GM12878 (cell line): ENCODE measurements around the gene ASAP2. TPM values are rescaled to one million over a fixed set of nuclear protein-coding genes. Genes with fewer than 3 reads are reported as not detected.

Experiments used
- ATAC-seq: fragments of 200-7000 bp; cut with Tn5 transposase; 3 replicates; pipeline ENCODE4 v1.9.1; 2020; ENCODE audit warnings: mild to moderate bottlenecking, moderate library complexity
- BruUV-seq: library from RNA; stranded (reverse); fragments of 400-500 nt; replicated peaks from 2 replicates; lab custom pipeline; 2021; lab: Mats Ljungman, UMichigan
- CTCF ChIA-PET: fragments of 300-600 bp; sonication (Branson Sonifier 250); formaldehyde crosslinking; extraction: SDS; loops from one replicate; lab custom pipeline; 2021; ENCODE audit warnings: inconsistent platforms; lab: Yijun Ruan, JAX
- POLR2A ChIA-PET: fragments of 350-600 bp; formaldehyde crosslinking; extraction: SDS; loops from one replicate; lab custom pipeline; 2021; ENCODE audit warnings: inconsistent platforms; lab: Charles Lee
- RAD21 ChIA-PET: fragments of 300-600 bp; sonication (Branson Sonifier 250); formaldehyde crosslinking; loops from one replicate; lab custom pipeline; 2023; ENCODE audit warnings: antibody characterized with exemption; ENCODE audit not compliant: unreplicated experiment; lab: Charles Lee
- SMC1A ChIA-PET: fragments of 300-600 bp; sonication (Branson Sonifier 250); formaldehyde crosslinking; loops from one replicate; lab custom pipeline; 2023; ENCODE audit not compliant: unreplicated experiment, uncharacterized antibody; lab: Charles Lee
- DNase-seq: peaks from one replicate; pipeline ENCODE4 v3.0.0-alpha.2; 2011; ENCODE audit warnings: low read depth, low spot score
- FAIRE-seq: peaks from 3 replicates; lab custom pipeline; 2011; peaks lifted over from hg19 to GRCh38; lab: Jason Lieb, UNC
- H2AFZ ChIP-seq: 2 replicates; pipeline ENCODE4 v1.6.0; 2011; ENCODE audit warnings: low read depth, low read length, control low read depth; ENCODE audit not compliant: control insufficient read depth
- H3K27ac ChIP-seq: 2 replicates; pipeline ENCODE4 v1.5.1; 2011; ENCODE audit warnings: control low read depth; ENCODE audit not compliant: control insufficient read depth, insufficient read depth
- H3K27me3 ChIP-seq, 2 experiments: replicated peaks in 1 of 2; 2 replicates each; pipeline versions ENCODE4 v1.6.0 to v1.6.1; 2011; ENCODE audit warnings: low read length in 1 of 2; ENCODE audit not compliant: control insufficient read depth in 2 of 2, insufficient read depth in 2 of 2
- H3K36me3 ChIP-seq, 2 experiments: 2 replicates each; pipeline ENCODE4 v1.5.1; 2011; ENCODE audit warnings: low read length in 1 of 2; ENCODE audit not compliant: control insufficient read depth in 2 of 2, insufficient read depth in 2 of 2
- H3K4me1 ChIP-seq: 2 replicates; pipeline ENCODE4 v1.6.1; 2011; ENCODE audit warnings: mild to moderate bottlenecking, low read length, moderate library complexity, mixed read lengths; ENCODE audit not compliant: control insufficient read depth, insufficient read depth
- H3K4me2 ChIP-seq: 2 replicates; pipeline ENCODE4 v1.6.0; 2011; ENCODE audit warnings: control low read depth; ENCODE audit not compliant: control insufficient read depth, insufficient read depth
- H3K4me3 ChIP-seq: fragments of 200-600 bp; sonication (generic); 2 replicates; pipeline ENCODE4 v1.5.1; 2016
- H3K79me2 ChIP-seq: 2 replicates; pipeline ENCODE4 v1.6.0; 2011; ENCODE audit warnings: low read length; ENCODE audit not compliant: control insufficient read depth, insufficient read depth
- H3K9ac ChIP-seq: 2 replicates; pipeline ENCODE4 v1.8.0; 2011; ENCODE audit warnings: low read length, control low read depth, mixed read lengths; ENCODE audit not compliant: control insufficient read depth, insufficient read depth
- H3K9me3 ChIP-seq: replicated peaks from 3 replicates; pipeline ENCODE4 v1.5.1; 2011; ENCODE audit warnings: mild to moderate bottlenecking, low read length; ENCODE audit not compliant: control insufficient read depth, insufficient read depth
- H4K20me1 ChIP-seq: 2 replicates; pipeline ENCODE4 v1.6.0; 2011; ENCODE audit not compliant: control insufficient read depth, insufficient read depth
- ATF7 ChIP-seq: fragments of 450-650 bp; IDR thresholded peaks from 2 replicates; pipeline ENCODE4 v1.6.1; 2016; ENCODE audit warnings: low read depth, mild to moderate bottlenecking
- BRCA1 ChIP-seq: IDR thresholded peaks from 2 replicates; pipeline ENCODE4 v1.6.1; 2011; ENCODE audit warnings: low read depth, low read length, improper control_type of control experiment
- DPF2 ChIP-seq: fragments of 450-650 bp; IDR thresholded peaks from 2 replicates; pipeline ENCODE4 v1.6.1; 2017; ENCODE audit warnings: mild to moderate bottlenecking
- ELK1 ChIP-seq: IDR thresholded peaks from 2 replicates; pipeline ENCODE4 v1.6.1; 2012; ENCODE audit warnings: low read depth, low read length, improper control_type of control experiment
- ETV6 ChIP-seq, 2 experiments: fragments of 450-650 bp in 1 of 2; IDR thresholded peaks in 1 of 2; conservative IDR thresholded peaks in 1 of 2; 2 replicates each; pipeline ENCODE4 v1.6.1; 2014; ENCODE audit warnings: antibody characterized with exemption in 1 of 2, borderline replicate concordance in 1 of 2, low read depth in 1 of 2, mild to moderate bottlenecking in 1 of 2, moderate library complexity in 1 of 2
- EZH2 ChIP-seq: IDR thresholded peaks from 2 replicates; pipeline ENCODE4 v1.6.1; 2012; ENCODE audit warnings: low read depth, mild to moderate bottlenecking, control low read depth, inconsistent platforms, low read length, borderline replicate concordance; ENCODE audit not compliant: control insufficient read depth
- KDM1A ChIP-seq: fragments of 200-600 bp; sonication (generic); IDR thresholded peaks from 2 replicates; pipeline ENCODE4 v1.6.1; 2016; ENCODE audit warnings: borderline replicate concordance
- NKRF ChIP-seq: fragments of 450-650 bp; conservative IDR thresholded peaks from 2 replicates; pipeline ENCODE4 v1.6.1; 2017; ENCODE audit warnings: mild to moderate bottlenecking, moderate library complexity
- PAX5 ChIP-seq: IDR thresholded peaks from 2 replicates; pipeline ENCODE4 v1.6.1; 2011; ENCODE audit warnings: low read depth, low read length, borderline replicate concordance
- POU2F2 ChIP-seq: IDR thresholded peaks from 3 replicates; pipeline ENCODE4 v1.6.1; 2011; ENCODE audit warnings: low read depth, mild to moderate bottlenecking, low read length, borderline replicate concordance
- RAD21 ChIP-seq: IDR thresholded peaks from 2 replicates; pipeline ENCODE4 v1.6.1; 2011; ENCODE audit warnings: mild to moderate bottlenecking, low read depth, low read length, moderate library complexity; ENCODE audit not compliant: insufficient read depth
- RCOR1 ChIP-seq: conservative IDR thresholded peaks from 2 replicates; pipeline ENCODE4 v1.6.1; 2012; ENCODE audit warnings: low read depth, low read length, improper control_type of control experiment
- RFX5 ChIP-seq: IDR thresholded peaks from 2 replicates; pipeline ENCODE4 v1.6.1; 2011; ENCODE audit warnings: low read depth, low read length, improper control_type of control experiment
- SRF ChIP-seq, 2 experiments: IDR thresholded peaks; 2 replicates each; pipeline ENCODE4 v1.6.1; 2011; ENCODE audit warnings: low read depth in 2 of 2, low read length in 2 of 2, mild to moderate bottlenecking in 1 of 2, moderate library complexity in 1 of 2
- TBL1XR1 ChIP-seq: IDR thresholded peaks from 2 replicates; pipeline ENCODE4 v1.6.1; 2012; ENCODE audit warnings: low read depth, low read length, improper control_type of control experiment
- ZBTB40 ChIP-seq: fragments of 450-650 bp; IDR thresholded peaks from 2 replicates; pipeline ENCODE4 v1.6.1; 2016; ENCODE audit warnings: mild to moderate bottlenecking, moderate library complexity, borderline replicate concordance
- WGBS: methylation state at CpG from one replicate; pipeline ENCODE4 v1.1.6; 2016; ENCODE audit warnings: low lambda C conversion rate; ENCODE audit not compliant: insufficient replicate concordance, insufficient coverage; ENCODE audit errors: missing lambda C conversion rate; 5-methylcytosine and 5-hydroxymethylcytosine counted together
- in situ Hi-C: fragments of 300-500 bp; cut with MboI; formaldehyde crosslinking; loops from 9 replicates; pipeline ENCODE4 v1.14.3; 2018; ENCODE audit warnings: mixed read lengths
- intact Hi-C: fragments of 100-400 bp; cut with micrococcal nuclease; formaldehyde crosslinking; loops from one replicate; pipeline ENCODE4 v1.14.2; 2022; ENCODE audit not compliant: unreplicated experiment
- polyA plus RNA-seq, 11 experiments: library from polyadenylated mRNA; depleted of rRNA in 4 of 11; unstranded in 6 of 11; stranded (reverse) in 5 of 11; fragments of >200 nt; fragmentation: Nextera tagmentation in 4 of 11; fragmentation: Illumina TruSeq in 1 of 11; extraction: Ambion mirVana in 4 of 11; extraction: Trizol in 1 of 11; gene quantifications; 1 replicate in 1 of 11; 2 replicates in 10 of 11; pipeline versions ENCODE4 v1.2.1 to v1.2.3, GENCODE V29; 2011 to 2016; ENCODE audit warnings: inconsistent platforms in 2 of 11, missing spikeins in 2 of 11, low read depth in 1 of 11
- total RNA-seq, 4 experiments: library from RNA; depleted of rRNA in 3 of 4; stranded (reverse); fragments of >200 nt in 3 of 4; fragmentation: Illumina TruSeq in 1 of 4; extraction: Trizol in 1 of 4; gene quantifications; 2 replicates each; pipeline versions ENCODE4 v1.2.1 to v1.2.3, GENCODE V29; 2013 to 2021

ASAP2 gene
- total and polyA plus RNA-seq, 10 of the 15 experiments (the other 5 are each of a cell fraction or from before 2014, with no cell fraction given), result 0.05 to 0.27 (median 0.07) TPM; not detected in 4

- H3K9ac ChIP-seq, result no peak overlapping the region
- ATAC-seq, result no peak
- no peak for FAIRE-seq
- no peaks in the 10 kb centered on the region for H3K4me1 ChIP-seq
- no peaks in the 10 kb centered on the region; a peak in 1 of 4 replicates for H3K27me3 ChIP-seq
- in situ Hi-C loops (no loop called here), intact Hi-C loops (no loop called here)
- ChIA-PET SMC1A (no interaction called here), RAD21 (no interaction called here), POLR2A (interaction anchor here (0.6 kb wide), 1 partner anchor 13 kb away, joined by 3 read pairs; no protein-coding TSS in a partner anchor)
- H3K4me3 ChIP-seq, result no peak overlapping the region
- no peak overlapping the region for H2AFZ ChIP-seq
- no TSS peak for BruUV-seq
- H3K36me3 ChIP-seq, result no peaks in the 10 kb centered on the region
- no peak overlapping the region for H3K27ac ChIP-seq
- WGBS, result 46% methylated on average over 9 of the region's 9 CpGs
- H3K4me2 ChIP-seq, result no peak overlapping the region
- DNase-seq, result no peak
- no peaks in the 10 kb centered on the region; the same call in 2 of the 3 replicates for H3K9me3 ChIP-seq
- TF ChIP-seq KDM1A (no peak), ELK1 (no peak), RFX5 (no peak), NKRF (no peak), RAD21 (no peak), ATF7 (no peak), TBL1XR1 (no peak), SRF (IDR thresholded peaks at IDR 0.05; ENCODE audit: low read depth in 2 of 2, low read length in 2 of 2) (no peak), ETV6 (conservative IDR thresholded peaks at IDR 0.05 in 1 of 2, IDR thresholded peaks at IDR 0.05 in 1 of 2; ENCODE audit: borderline replicate concordance in 1 of 2, low read depth in 1 of 2) (no peak), PAX5 (no peak), POU2F2 (no peak), EZH2 (no peak), ZBTB40 (no peak), BRCA1 (no peak), DPF2 (no peak), RCOR1 (no peak)
- TF ChIP-seq, all 136 proteins: peak for 0
- no peaks in the 10 kb centered on the region for H4K20me1 ChIP-seq
- H3K79me2 ChIP-seq, result no peaks in the 10 kb centered on the region
- CTCF ChIA-PET, result interaction anchor here (1.3 kb wide), 1 partner anchor 14 kb away, joined by 3 read pairs; no protein-coding TSS in a partner anchor
These were observed 15.6 kb upstream of the ASAP2 start for GRCh38 chr2:9191041-9191481.
